ENCODE data around the gene PSMA8.
A peak's percentile ranks its signal among the peaks of the same experiment; 100 is the strongest.
"Not testable (repeated sequence)": the region's sequence is repeated elsewhere in the genome, so short reads cannot be mapped to it uniquely, and the experiment has no call there.

The PSMA8 gene

GRCh38 chr18:26133652-26134051 is at the start of gene PSMA8:
TSS of gene PSMA8 (plus strand) at chr18:26133869. CDS start at chr18:26133966, 97 bp downstream.
- DNase-seq, result no peak

- DNase-seq, result no peak
Observed at GRCh38 chr18:26085056-26085455, 48.6 kb upstream of the PSMA8 start.

GRCh38 chr18:26086959-26087358 is 46.7 kb upstream of the PSMA8 start:
- DNase-seq, result no peak

GRCh38 chr18:26088487-26088886 is 45.2 kb upstream of the PSMA8 start:
- peak; percentile 35 for DNase-seq

- DNase-seq, result peak; percentile 65
Observed at GRCh38 chr18:26089293-26090129, 44.2 kb upstream of the PSMA8 start.

GRCh38 chr18:26090130-26091046 is 43.3 kb upstream of the PSMA8 start, which contains the start of gene SS18:
TSS of gene SS18 (minus strand) at chr18:26090613. CDS start at chr18:26090569, 44 bp downstream.
- peak; percentile 99 for DNase-seq

GRCh38 chr18:26091047-26091630 is 42.5 kb upstream of the PSMA8 start:
- peak; percentile 81 for DNase-seq

GRCh38 chr18:26096852-26097251 is 36.8 kb upstream of the PSMA8 start:
- DNase-seq, result no peak

GRCh38 chr18:26097563-26097962 is 36.1 kb upstream of the PSMA8 start:
- DNase-seq, result no peak

GRCh38 chr18:26103579-26103978 is 30.1 kb upstream of the PSMA8 start:
- DNase-seq, result peak; percentile 60

GRCh38 chr18:26104035-26104434 is 29.6 kb upstream of the PSMA8 start:
- DNase-seq, result no peak

GRCh38 chr18:26119246-26119645 is 14.4 kb upstream of the PSMA8 start:
- no peak for DNase-seq

GRCh38 chr18:26121476-26121875 is 12.2 kb upstream of the PSMA8 start:
- DNase-seq, result no peak

- not testable (repeated sequence) for DNase-seq
Observed at GRCh38 chr18:26121994-26122393, 11.7 kb upstream of the PSMA8 start.

GRCh38 chr18:26127786-26128185 is 5.9 kb upstream of the PSMA8 start:
- no peak for DNase-seq

- DNase-seq, result not testable (repeated sequence)
Observed at GRCh38 chr18:26128192-26128591, 5.5 kb upstream of the PSMA8 start.

- DNase-seq, result no peak
Observed at GRCh38 chr18:26134107-26134506, 438 bp downstream of the PSMA8 start.

- DNase-seq, result no peak
Observed at GRCh38 chr18:26135548-26135947, 1.9 kb downstream of the PSMA8 start.

GRCh38 chr18:26157326-26157725 is 23.7 kb downstream of the PSMA8 start:
- no peak for DNase-seq

- peak; percentile 17 for DNase-seq
Observed at GRCh38 chr18:26159353-26159752, 25.7 kb downstream of the PSMA8 start.

GRCh38 chr18:26164571-26164970 is 30.9 kb downstream of the PSMA8 start:
- DNase-seq, result no peak

GRCh38 chr18:26167592-26167991 is 33.9 kb downstream of the PSMA8 start:
- peak; percentile 89 for DNase-seq

GRCh38 chr18:26175481-26175880 is 41.8 kb downstream of the PSMA8 start:
- DNase-seq, result no peak
